Pancreas (tissue), 10 donors: ENCODE measurements around the gene IRF4. TPM values are rescaled to one million over a fixed set of nuclear protein-coding genes. Genes with fewer than 3 reads are reported as not detected.

Experiments
- ATAC-seq, 4 donors: fragments of 200-7000 bp; cut with Tn5 transposase; one replicate each; pipeline versions ENCODE4 v1.8.0 to v1.9.1; 2020; ENCODE audit warnings: mild to moderate bottlenecking in 4 of 4, moderate library complexity in 4 of 4
- DNase-seq, 6 donors: peaks; one replicate each; pipeline ENCODE4 v3.0.0-alpha.2; 2020
- FAIRE-seq: peaks from 2 replicates; lab custom pipeline; 2012; peaks lifted over from hg19 to GRCh38; lab: Jason Lieb, UNC
- H3K27ac ChIP-seq, 4 donors: fragments of 200-600 bp; sonication (generic); 1 replicate in 3 of 4; 2 replicates in 1 of 4; pipeline versions ENCODE4 v1.5.0 to v1.8.0; 2020
- H3K27me3 ChIP-seq, 4 donors: fragments of 200-600 bp; one replicate each; pipeline ENCODE4 v1.8.0; 2021
- H3K36me3 ChIP-seq, 3 donors: fragments of 200-600 bp; sonication (generic) in 1 of 3; one replicate each; pipeline versions ENCODE4 v1.5.0 to v1.8.0; 2020 to 2021
- H3K4me1 ChIP-seq, 3 donors: fragments of 200-600 bp; one replicate each; pipeline ENCODE4 v1.8.0; 2021
- H3K4me3 ChIP-seq, 4 donors: fragments of 200-600 bp; sonication (generic) in 2 of 4; one replicate each; pipeline versions ENCODE4 v1.5.0 to v1.8.0; 2020 to 2021
- H3K9me3 ChIP-seq, 4 donors: fragments of 200-600 bp; one replicate each; pipeline ENCODE4 v1.8.0; 2021
- CTCF ChIP-seq, 4 donors: fragments of 200-600 bp; sonication (generic) in 3 of 4; IDR thresholded peaks; one replicate each; pipeline versions ENCODE4 v1.5.0 to v1.8.0; 2021; ENCODE audit warnings: antibody characterized with exemption in 4 of 4
- WGBS, 2 donors: extraction: QIAGEN DNeasy Blood & Tissue Kit; methylation state at CpG; one replicate each; pipeline ENCODE4 v1.1.7; 2013; 5-methylcytosine and 5-hydroxymethylcytosine counted together
- intact Hi-C, 3 donors: fragments of 100-400 bp; cut with DNase I; formaldehyde crosslinking; loops; one replicate each; pipeline versions ENCODE4 v1.11.1 to v1.14.2; 2022
- polyA plus RNA-seq, 2 donors: library from polyadenylated mRNA; stranded (reverse); fragments of 200-250 nt; gene quantifications; one replicate each; pipeline ENCODE4 v1.2.3, GENCODE V29; 2013
- total RNA-seq, 6 donors: library from RNA; stranded (reverse); fragmentation: NEBNext Ultra II Directional in 4 of 6; extraction: Animal tissue kit (Norgen Biotek cat#: 25700) in 4 of 6; gene quantifications; one replicate each; pipeline versions ENCODE4 v1.2.1 to v1.2.4, GENCODE V29; 2021 to 2023
- donor health status: healthy with polysubstance abuse.
- donor health status: DM: no; HTN: no; CAD: no; lungs with moderate emphysema.
- donor health status: DM: no; HTN: no; CAD: no.
- donor health status: control.
- donor health status: control.
- donor health status: Bipolar disorder and iron deficiency.
- donor health status: DM: yes; HTN: yes; CAD: no.
- donor health status: DM: no; HTN: no; CAD: no.
- donor health status: DM: no; HTN: no; CAD: no.
- donor health status: DM: yes; HTN: yes; CAD: no.

Gene IRF4
- total and polyA plus RNA-seq, 8 donors: 0.04 to 3.8 (median 0.44) TPM

DNA sequence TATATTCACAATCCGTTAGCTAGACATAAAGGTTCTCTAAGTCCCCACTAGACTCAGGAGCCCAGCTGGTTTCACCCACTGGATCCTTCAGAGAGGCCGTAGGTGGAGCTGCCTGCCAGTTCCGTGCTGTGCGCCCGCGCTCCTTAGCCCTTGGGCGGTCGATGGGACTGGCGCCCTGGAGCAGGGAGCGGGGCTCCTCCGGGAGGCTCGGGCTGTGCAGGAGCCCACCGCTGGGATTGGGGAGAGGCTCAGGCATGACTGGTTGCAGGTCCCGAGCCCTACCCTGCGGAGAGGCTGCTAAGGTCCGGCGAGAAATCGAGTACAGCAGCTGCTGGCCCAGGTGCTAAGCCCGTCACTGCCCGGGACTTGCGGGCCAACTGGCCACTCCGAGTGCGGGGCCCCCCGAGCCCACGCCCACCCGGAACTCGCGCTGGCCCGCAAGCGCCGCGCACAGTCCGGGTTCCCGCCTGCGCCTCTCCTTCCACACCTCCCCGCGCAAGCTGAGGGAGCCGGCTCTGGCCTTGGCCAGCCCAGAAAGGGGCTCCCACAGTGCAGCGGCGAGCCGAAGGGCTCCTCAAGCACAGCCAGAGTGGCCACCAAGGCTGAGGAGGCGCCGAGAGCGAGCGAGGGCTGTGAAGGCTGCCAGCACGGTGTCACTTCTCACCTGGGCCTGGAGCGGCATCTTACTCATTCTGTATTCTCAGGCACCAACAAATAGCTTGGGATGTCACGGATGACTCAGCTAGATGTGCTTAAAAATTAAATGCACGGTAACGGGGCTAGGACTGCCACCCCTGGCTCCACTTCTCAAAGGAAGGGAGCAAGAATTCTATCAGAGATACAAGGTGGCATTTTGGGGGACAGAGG lies 44.1 kb downstream of the IRF4 start:
- Histone ChIP-seq H3K4me3 (no peak overlapping the region), H3K36me3 (no peaks in the 10 kb centered on the region), H3K4me1 (no peaks in the 10 kb centered on the region), H3K27me3 (no peaks in the 10 kb centered on the region), H3K27ac (no peak overlapping the region), H3K9me3 (no peaks in the 10 kb centered on the region)
- DNase-seq (no peak), FAIRE-seq (no peak), ATAC-seq (no peak)
- TF ChIP-seq CTCF (IDR thresholded peaks at IDR 0.05): no peak
- 91 to 95% methylated on average over 48 to 50 of the region's 50 CpGs for WGBS, 2 donors
- intact Hi-C loops: no loop called here

DNA sequence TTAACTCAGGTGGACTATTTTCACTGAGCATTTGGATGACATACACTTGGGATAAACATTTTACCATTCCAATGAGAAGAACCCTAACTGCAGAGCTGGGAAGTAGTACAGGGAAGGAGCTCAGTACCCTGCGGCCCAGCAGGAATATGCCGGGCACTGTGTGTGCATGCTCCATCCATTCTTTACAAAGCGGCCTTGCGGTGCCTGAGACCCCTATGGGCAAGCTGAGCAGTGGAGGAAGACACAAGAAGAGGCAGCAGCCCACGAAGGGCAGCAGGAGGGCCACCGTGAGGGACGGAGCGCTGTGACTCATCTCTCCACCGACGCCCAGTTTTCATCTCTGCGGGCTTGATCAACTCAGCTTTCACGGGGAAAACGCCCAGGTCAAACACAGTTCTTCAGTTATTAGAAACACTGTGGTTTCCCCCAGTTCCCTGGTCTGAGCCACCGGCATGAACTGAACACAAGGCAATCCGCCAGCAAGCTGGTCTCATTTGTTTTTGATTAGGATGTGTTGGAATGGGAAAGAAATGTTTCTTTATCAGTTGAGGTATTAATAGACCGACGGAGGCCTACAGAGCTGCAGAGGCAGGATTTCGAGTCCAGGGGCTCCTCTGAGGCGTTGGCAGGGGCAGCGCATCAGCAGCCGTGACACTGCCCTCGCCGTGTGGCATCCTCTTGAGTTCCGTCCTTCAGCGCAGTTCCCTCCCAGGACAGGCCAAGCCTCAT lies 44.9 kb downstream of the IRF4 start:
- no peaks in the 10 kb centered on the region for H3K4me1 ChIP-seq
- TF ChIP-seq CTCF (IDR thresholded peaks at IDR 0.05): no peak
- no peaks in the 10 kb centered on the region for H3K9me3 ChIP-seq
- DNase-seq (no peak), FAIRE-seq (no peak), ATAC-seq (no peak)
- H3K27me3 ChIP-seq: no peaks in the 10 kb centered on the region
- intact Hi-C loops: no loop called here
- H3K27ac ChIP-seq: no peak overlapping the region
- H3K4me3 ChIP-seq: no peak overlapping the region
- H3K36me3 ChIP-seq: no peaks in the 10 kb centered on the region
- 79 to 87% methylated on average over 25 of the region's 25 CpGs for WGBS, 2 donors

GRCh38 chr6:437037-437392 lies 45.5 kb downstream of the IRF4 start:
- no peak for DNase-seq
- no peak overlapping the region for H3K27ac ChIP-seq
- H3K36me3 ChIP-seq: no peaks in the 10 kb centered on the region
- no peaks in the 10 kb centered on the region for H3K27me3 ChIP-seq
- intact Hi-C loops: no loop called here
- ATAC-seq: no peak
- H3K4me1 ChIP-seq: no peaks in the 10 kb centered on the region
- no peak for TF ChIP-seq CTCF (IDR thresholded peaks at IDR 0.05)
- H3K9me3 ChIP-seq: no peaks in the 10 kb centered on the region
- no peak for FAIRE-seq
- WGBS, 2 donors: 85 to 88% methylated on average over 6 of the region's 6 CpGs
- H3K4me3 ChIP-seq: no peak overlapping the region

- Histone ChIP-seq H3K36me3 (no peaks in the 10 kb centered on the region), H3K27ac (no peak overlapping the region), H3K9me3 (no peaks in the 10 kb centered on the region), H3K4me1 (no peaks in the 10 kb centered on the region), H3K27me3 (no peaks in the 10 kb centered on the region), H3K4me3 (no peak overlapping the region)
- ATAC-seq (no peak), DNase-seq (no peak), FAIRE-seq (no peak)
- TF ChIP-seq CTCF (IDR thresholded peaks at IDR 0.05): no peak
- WGBS, 2 donors: 65 to 75% methylated on average over 12 of the region's 12 CpGs
- intact Hi-C loops: no loop called here
Observed at GRCh38 chr6:438634-439170, 47.1 kb downstream of the IRF4 start.
